Astrocyte (in vitro differentiated cells and primary cell): ENCODE results near the gene PKD2L2. TPM values are rescaled to one million over a fixed set of nuclear protein-coding genes. Genes with fewer than 3 reads are reported as not detected.
"Not testable (repeated sequence)": the region's sequence is repeated elsewhere in the genome, so short reads cannot be mapped to it uniquely, and the experiment has no call there.

Experiments used
- DNase-seq: peaks from one replicate; pipeline ENCODE4 v3.0.0-alpha.2; 2010; ENCODE audit warnings: low read depth
- FAIRE-seq: peaks from 2 replicates; lab custom pipeline; 2011; peaks lifted over from hg19 to GRCh38; lab: Jason Lieb, UNC
- H2AFZ ChIP-seq: 2 replicates; pipeline ENCODE4 v1.6.0; 2012; ENCODE audit warnings: low read depth, low read length, inconsistent platforms
- H3K27ac ChIP-seq: 2 replicates; pipeline ENCODE4 v1.5.1; 2011; ENCODE audit warnings: low read depth, low read length, inconsistent platforms
- H3K27me3 ChIP-seq: 2 replicates; pipeline ENCODE4 v1.6.0; 2011; ENCODE audit warnings: low read length, inconsistent platforms; ENCODE audit not compliant: insufficient read depth
- H3K36me3 ChIP-seq: 2 replicates; pipeline ENCODE4 v1.5.1; 2011; ENCODE audit warnings: low read length, inconsistent platforms; ENCODE audit not compliant: insufficient read depth
- H3K4me1 ChIP-seq: 2 replicates; pipeline ENCODE4 v1.5.1; 2011; ENCODE audit warnings: low read length, inconsistent platforms; ENCODE audit not compliant: insufficient read depth
- H3K4me2 ChIP-seq: 2 replicates; pipeline ENCODE4 v1.6.0; 2012; ENCODE audit warnings: low read length, inconsistent platforms
- H3K4me3 ChIP-seq: 2 replicates; pipeline ENCODE4 v1.5.1; 2011; ENCODE audit warnings: low read depth, mild to moderate bottlenecking, low read length, inconsistent platforms; ENCODE audit not compliant: insufficient read depth
- H3K79me2 ChIP-seq: 2 replicates; pipeline ENCODE4 v1.6.0; 2012; ENCODE audit warnings: mild to moderate bottlenecking, low read length, inconsistent platforms; ENCODE audit not compliant: insufficient read depth
- H3K9ac ChIP-seq: 2 replicates; pipeline ENCODE4 v1.6.0; 2012; ENCODE audit warnings: mild to moderate bottlenecking, low read length, inconsistent platforms
- H3K9me3 ChIP-seq: 2 replicates; pipeline ENCODE4 v1.5.1; 2012; ENCODE audit warnings: low read depth, mild to moderate bottlenecking, low read length, inconsistent platforms; ENCODE audit not compliant: insufficient read depth
- H4K20me1 ChIP-seq: 2 replicates; pipeline ENCODE4 v1.6.0; 2012; ENCODE audit warnings: low read length, inconsistent platforms; ENCODE audit not compliant: insufficient read depth
- H3K27ac Mint-ChIP-seq: one replicate; pipeline ENCODE4 v1.8.0; 2021; ENCODE audit warnings: mild to moderate bottlenecking, mixed read lengths; ENCODE audit not compliant: unreplicated experiment
- H3K27me3 Mint-ChIP-seq: one replicate; pipeline ENCODE4 v1.8.0; 2021; ENCODE audit warnings: low read depth, mixed read lengths; ENCODE audit not compliant: unreplicated experiment
- H3K36me3 Mint-ChIP-seq: one replicate; pipeline ENCODE4 v1.8.0; 2021; ENCODE audit warnings: low read depth, mixed read lengths; ENCODE audit not compliant: unreplicated experiment
- H3K4me1 Mint-ChIP-seq: one replicate; pipeline ENCODE4 v1.8.0; 2021; ENCODE audit warnings: low read depth, mixed read lengths; ENCODE audit not compliant: unreplicated experiment
- H3K4me3 Mint-ChIP-seq: one replicate; pipeline ENCODE4 v1.8.0; 2021; ENCODE audit warnings: mild to moderate bottlenecking, moderate library complexity, mixed read lengths; ENCODE audit not compliant: unreplicated experiment
- H3K9me3 Mint-ChIP-seq: one replicate; pipeline ENCODE4 v1.8.0; 2021; ENCODE audit warnings: mild to moderate bottlenecking, mixed read lengths; ENCODE audit not compliant: unreplicated experiment
- EZH2 ChIP-seq: IDR thresholded peaks from 2 replicates; pipeline ENCODE4 v1.6.1; 2012; ENCODE audit warnings: mild to moderate bottlenecking, low read length, inconsistent platforms; ENCODE audit not compliant: insufficient read depth
- total RNA-seq: library from RNA; stranded (reverse); gene quantifications from 2 replicates; pipeline ENCODE4 v1.2.1, GENCODE V29; 2021
- TF ChIP-seq, protein P1 (sequence below): IDR thresholded peaks from 2 replicates; pipeline ENCODE4 v1.5.1; 2011; ENCODE audit warnings: low read depth, mild to moderate bottlenecking, inconsistent platforms, low read length, moderate library complexity; ENCODE audit not compliant: insufficient read depth

PKD2L2 gene
- total RNA-seq, 1 donor from 2014 or later: not detected

DNA sequence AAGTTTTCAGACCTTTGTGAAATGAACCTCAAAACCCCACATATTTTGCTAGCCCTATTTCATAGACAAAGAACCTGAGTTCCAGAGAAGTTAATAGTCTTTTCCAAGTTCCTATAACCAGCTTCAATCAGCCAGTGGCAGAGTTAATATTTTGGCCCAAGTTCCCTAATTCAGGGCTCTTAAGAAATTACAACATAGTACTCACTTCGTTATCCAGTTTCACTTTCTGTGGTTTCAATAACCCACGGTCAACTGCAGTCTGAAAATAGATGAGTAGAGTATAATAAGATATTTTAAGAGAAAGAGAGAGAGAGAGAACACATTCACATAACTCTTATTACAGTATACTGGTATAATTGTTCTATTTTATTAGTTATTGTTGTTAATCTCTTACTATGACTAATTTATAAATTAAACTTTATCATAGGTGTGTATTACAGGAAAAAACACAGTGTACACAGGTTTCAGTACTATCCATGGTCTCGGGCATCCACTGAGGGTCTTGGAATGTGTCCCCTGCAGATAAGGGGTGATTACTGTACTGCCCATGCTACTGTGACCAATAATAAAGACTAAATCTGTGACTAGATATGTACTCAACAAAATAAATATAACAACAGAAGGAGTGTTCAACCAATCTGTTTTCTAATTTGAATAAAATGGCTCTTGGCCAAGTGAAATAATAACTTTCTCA is 30.9 kb upstream of the PKD2L2 start:
- H4K20me1 ChIP-seq: no peaks in the 10 kb centered on the region
- no peaks in the 10 kb centered on the region for H3K4me1 ChIP-seq
- no peak overlapping the region for H3K9ac ChIP-seq
- H3K9me3 ChIP-seq: no peaks in the 10 kb centered on the region
- no peak overlapping the region for H2AFZ ChIP-seq
- H3K27me3 ChIP-seq: no peaks in the 10 kb centered on the region
- no peak for FAIRE-seq
- Mint-ChIP-seq H3K36me3 (no peaks in the 10 kb centered on the region), H3K4me3 (no peak overlapping the region), H3K27ac (no peak overlapping the region), H3K9me3 (no peaks in the 10 kb centered on the region), H3K4me1 (peaks cover 4% of the 10 kb centered on the region), H3K27me3 (no peaks in the 10 kb centered on the region)
- no peak overlapping the region for H3K4me2 ChIP-seq
- no peaks in the 10 kb centered on the region for H3K36me3 ChIP-seq
- H3K4me3 ChIP-seq: no peak overlapping the region
- no peak overlapping the region for H3K27ac ChIP-seq
- TF ChIP-seq EZH2: no peak
- TF ChIP-seq, protein P1, sequence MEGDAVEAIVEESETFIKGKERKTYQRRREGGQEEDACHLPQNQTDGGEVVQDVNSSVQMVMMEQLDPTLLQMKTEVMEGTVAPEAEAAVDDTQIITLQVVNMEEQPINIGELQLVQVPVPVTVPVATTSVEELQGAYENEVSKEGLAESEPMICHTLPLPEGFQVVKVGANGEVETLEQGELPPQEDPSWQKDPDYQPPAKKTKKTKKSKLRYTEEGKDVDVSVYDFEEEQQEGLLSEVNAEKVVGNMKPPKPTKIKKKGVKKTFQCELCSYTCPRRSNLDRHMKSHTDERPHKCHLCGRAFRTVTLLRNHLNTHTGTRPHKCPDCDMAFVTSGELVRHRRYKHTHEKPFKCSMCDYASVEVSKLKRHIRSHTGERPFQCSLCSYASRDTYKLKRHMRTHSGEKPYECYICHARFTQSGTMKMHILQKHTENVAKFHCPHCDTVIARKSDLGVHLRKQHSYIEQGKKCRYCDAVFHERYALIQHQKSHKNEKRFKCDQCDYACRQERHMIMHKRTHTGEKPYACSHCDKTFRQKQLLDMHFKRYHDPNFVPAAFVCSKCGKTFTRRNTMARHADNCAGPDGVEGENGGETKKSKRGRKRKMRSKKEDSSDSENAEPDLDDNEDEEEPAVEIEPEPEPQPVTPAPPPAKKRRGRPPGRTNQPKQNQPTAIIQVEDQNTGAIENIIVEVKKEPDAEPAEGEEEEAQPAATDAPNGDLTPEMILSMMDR: no peak
- no peaks in the 10 kb centered on the region for H3K79me2 ChIP-seq
- DNase-seq: peak; percentile 27

DNA sequence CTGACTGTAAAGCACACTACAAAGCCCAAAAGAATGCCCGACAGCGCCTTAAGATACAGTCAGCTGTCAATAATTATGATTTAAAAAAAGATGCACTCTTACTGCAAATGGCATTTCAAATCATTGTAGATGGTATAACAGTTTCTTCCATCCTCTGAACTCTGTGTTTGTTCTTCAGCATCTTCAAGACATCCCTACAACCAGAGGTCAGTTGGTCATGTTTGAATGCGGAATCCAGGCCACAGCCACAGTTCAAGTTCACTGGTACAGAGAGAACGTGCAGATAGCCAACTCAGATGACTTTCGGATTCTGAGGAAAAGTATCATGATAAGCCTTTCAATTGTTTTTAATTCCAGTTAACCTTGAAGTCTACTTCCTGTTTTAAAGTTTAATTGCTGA is 30.3 kb upstream of the PKD2L2 start:
- Mint-ChIP-seq H3K27me3 (no peaks in the 10 kb centered on the region), H3K27ac (no peak overlapping the region), H3K9me3 (no peaks in the 10 kb centered on the region), H3K4me1 (peaks cover 4% of the 10 kb centered on the region), H3K36me3 (no peaks in the 10 kb centered on the region), H3K4me3 (no peak overlapping the region)
- H3K27me3 ChIP-seq: no peaks in the 10 kb centered on the region
- no peak for TF ChIP-seq EZH2
- TF ChIP-seq, protein P1: no peak
- no peak for FAIRE-seq
- no peaks in the 10 kb centered on the region for H3K9me3 ChIP-seq
- H3K4me2 ChIP-seq: no peak overlapping the region
- H3K36me3 ChIP-seq: no peaks in the 10 kb centered on the region
- no peak overlapping the region for H3K4me3 ChIP-seq
- no peak overlapping the region for H3K27ac ChIP-seq
- no peaks in the 10 kb centered on the region for H3K4me1 ChIP-seq
- H2AFZ ChIP-seq: no peak overlapping the region
- H4K20me1 ChIP-seq: no peaks in the 10 kb centered on the region
- no peaks in the 10 kb centered on the region for H3K79me2 ChIP-seq
- no peak for DNase-seq
- H3K9ac ChIP-seq: no peak overlapping the region

DNA sequence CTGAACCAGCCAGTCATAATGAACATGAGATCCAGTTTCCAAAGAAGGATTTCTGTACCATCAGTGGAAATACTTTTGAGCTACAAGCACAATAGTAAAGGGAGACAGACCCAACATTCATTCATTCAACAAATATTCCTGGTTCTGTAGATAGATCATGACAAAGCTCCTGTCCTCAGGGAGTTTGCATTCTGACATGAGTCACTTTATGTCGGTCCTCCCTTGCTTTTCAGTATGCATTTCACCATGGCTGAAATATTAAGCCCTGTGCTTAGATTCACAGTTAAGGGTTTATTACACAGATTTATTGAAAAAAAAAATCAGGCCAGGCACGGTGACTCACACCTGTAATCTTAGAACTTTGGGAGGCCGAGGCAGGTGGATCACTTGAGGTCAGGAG is 27.0 kb upstream of the PKD2L2 start:
- Mint-ChIP-seq H3K27me3 (peaks cover 3% of the 10 kb centered on the region), H3K36me3 (no peaks in the 10 kb centered on the region), H3K4me3 (no peak overlapping the region), H3K4me1 (no peaks in the 10 kb centered on the region), H3K27ac (no peak overlapping the region), H3K9me3 (no peaks in the 10 kb centered on the region)
- TF ChIP-seq, protein P1: no peak
- TF ChIP-seq EZH2: no peak
- Histone ChIP-seq H3K4me2 (no peak overlapping the region), H3K79me2 (no peaks in the 10 kb centered on the region), H3K4me1 (no peaks in the 10 kb centered on the region), H4K20me1 (no peaks in the 10 kb centered on the region), H3K9me3 (no peaks in the 10 kb centered on the region), H3K27ac (no peak overlapping the region), H3K9ac (no peak overlapping the region), H3K4me3 (no peak overlapping the region), H3K27me3 (no peaks in the 10 kb centered on the region), H2AFZ (no peak overlapping the region), H3K36me3 (no peaks in the 10 kb centered on the region)
- FAIRE-seq (no peak), DNase-seq (no peak)

DNA sequence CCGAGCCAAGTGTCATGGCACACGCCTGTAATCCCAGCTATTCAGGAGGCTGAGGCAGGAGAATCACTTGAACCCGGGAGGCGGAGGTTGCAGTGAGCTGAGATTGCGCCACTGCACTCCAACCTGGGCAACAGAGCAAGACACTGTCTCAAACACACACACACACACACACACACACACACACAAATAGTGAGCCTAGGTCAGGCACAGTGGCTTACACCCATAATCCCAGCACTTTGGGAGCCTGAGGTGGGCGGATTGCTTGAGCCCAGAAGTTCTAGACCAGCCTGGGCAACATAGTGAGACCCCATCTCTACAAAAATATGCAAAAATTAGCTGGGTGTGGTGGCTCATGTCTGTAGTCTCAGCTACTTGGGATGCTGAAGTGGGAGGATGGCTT is 25.6 kb upstream of the PKD2L2 start:
- not testable (repeated sequence) for H3K9me3 ChIP-seq, H3K27ac ChIP-seq, DNase-seq

More for the DNA sequence above, 25.6 kb upstream of the PKD2L2 start:
- not testable (repeated sequence) for H3K36me3 ChIP-seq, H3K4me1 Mint-ChIP-seq, H3K4me3 ChIP-seq, H3K79me2 ChIP-seq, H3K27me3 ChIP-seq, FAIRE-seq, H3K27me3 Mint-ChIP-seq, H4K20me1 ChIP-seq, H3K9me3 Mint-ChIP-seq, H3K4me2 ChIP-seq, H3K27ac Mint-ChIP-seq, H3K9ac ChIP-seq, H3K36me3 Mint-ChIP-seq, H2AFZ ChIP-seq, H3K4me1 ChIP-seq, H3K4me3 Mint-ChIP-seq
